Heart left ventricle (tissue), 16 donors: ENCODE results near the gene SNX9. TPM values are rescaled to one million over a fixed set of nuclear protein-coding genes. Genes with fewer than 3 reads are reported as not detected.

ENCODE experiments used
- ATAC-seq, 4 donors: fragments of 200-7000 bp; cut with Tn5 transposase; one replicate each; pipeline ENCODE4 v1.9.1; 2020 to 2022; ENCODE audit warnings: moderate library complexity in 4 of 4, mild to moderate bottlenecking in 3 of 4, moderate number of reproducible peaks in 1 of 4
- DNase-seq, 5 donors: peaks; one replicate each; pipeline ENCODE4 v3.0.0-alpha.2; 2020
- H3K27ac ChIP-seq, 12 donors: fragments of 200-600 bp; sonication (generic) in 4 of 12; one replicate each; pipeline versions ENCODE4 v1.5.0 to v1.8.0; 2016 to 2022; ENCODE audit warnings: mild to moderate bottlenecking in 2 of 12
- H3K27me3 ChIP-seq, 9 donors: fragments of 200-600 bp; sonication (generic) in 2 of 9; one replicate each; pipeline versions ENCODE4 v1.5.1 to v1.8.0; 2016 to 2022; ENCODE audit warnings: mild to moderate bottlenecking in 3 of 9
- H3K36me3 ChIP-seq, 9 donors: fragments of 200-600 bp; sonication (generic) in 2 of 9; one replicate each; pipeline versions ENCODE4 v1.5.0 to v1.8.0; 2018 to 2022; ENCODE audit warnings: mild to moderate bottlenecking in 2 of 9
- H3K4me1 ChIP-seq, 12 donors: fragments of 200-600 bp; sonication (generic) in 4 of 12; one replicate each; pipeline versions ENCODE4 v1.5.0 to v1.8.0; 2016 to 2022; ENCODE audit warnings: mild to moderate bottlenecking in 3 of 12
- H3K4me3 ChIP-seq, 12 donors: fragments of 200-600 bp; sonication (generic) in 4 of 12; one replicate each; pipeline versions ENCODE4 v1.5.0 to v1.8.0; 2017 to 2022; ENCODE audit warnings: mild to moderate bottlenecking in 9 of 12, moderate library complexity in 4 of 12
- H3K9me3 ChIP-seq, 12 donors: fragments of 200-600 bp; sonication (generic) in 4 of 12; one replicate each; pipeline versions ENCODE4 v1.5.0 to v1.8.0; 2016 to 2022; ENCODE audit warnings: mild to moderate bottlenecking in 1 of 12
- POLR2A ChIP-seq, 2 donors: fragments of 450-650 bp; IDR thresholded peaks; one replicate each; pipeline ENCODE4 v1.6.1; 2017; ENCODE audit warnings: antibody characterized with exemption in 2 of 2, mild to moderate bottlenecking in 2 of 2, moderate library complexity in 2 of 2
- WGBS, 4 donors: extraction: QIAGEN DNeasy Blood & Tissue Kit in 2 of 4; methylation state at CpG; one replicate each; pipeline versions ENCODE4 v1.1.5 to v1.1.7; 2013 to 2018; 5-methylcytosine and 5-hydroxymethylcytosine counted together
- intact Hi-C, 10 donors: fragments of 100-400 bp; cut with DNase I; formaldehyde crosslinking; loops; one replicate each; pipeline versions ENCODE4 v1.11.1 to v1.14.2; 2022
- polyA plus RNA-seq, 2 donors: library from polyadenylated mRNA; stranded (reverse); fragments of 200-250 nt; gene quantifications; one replicate each; pipeline ENCODE4 v1.2.3, GENCODE V29; 2013
- total RNA-seq, 9 donors: library from RNA; depleted of rRNA in 2 of 9; stranded (reverse); fragments of >200 nt in 2 of 9; fragmentation: NEBNext Ultra II Directional in 3 of 9; extraction: Animal tissue kit (Norgen Biotek cat#: 25700) in 3 of 9; gene quantifications; one replicate each; pipeline versions ENCODE4 v1.1.0 to v1.2.4, GENCODE V29; 2016 to 2023
- TF ChIP-seq, protein P1 (sequence below), 12 donors: fragments of 200-600 bp; sonication (generic) in 4 of 12; IDR thresholded peaks; one replicate each; pipeline versions ENCODE4 v1.5.0 to v1.8.0; 2018 to 2022; ENCODE audit warnings: antibody characterized with exemption in 12 of 12, mild to moderate bottlenecking in 5 of 12
- donor health status: ischemic (EF 13 %, LVEDD 7.1; RV severe dilation, severe dysfunction).
- donor health status: healthy with polysubstance abuse.
- donor health status: DM: no; HTN: yes; CAD: no.
- donor health status: DM: no; HTN: no; CAD: no.
- donor health status: ischemic (EF 25% LVEDD 6.9; RV normal size, moderate dysfunction).
- donor health status: ischemic (EF 25% LVEDD 5.7; RV mildly dilated, moderate dysfunction).
- donor health status: healthy.
- donor health status: DM: yes; HTN: yes; CAD: no.
- donor health status: ischemic (EF 35%, LVEDD 5.7; RV mildly dilated, moderate dysfunction).
- donor health status: nonischemic (EF 11% LVEDD 7.7; RV severe dilation, severe dysfunction).
- donor health status: DM: yes; HTN: yes; CAD: no.
- donor health status: PGD.
- donor health status: ischemic (EF 29% LVEDD 5.4; RV normal size, mild dysfunction).
- donor health status: nonischemic (EF 23%, LVEDD 6.1; RV moderate dilation, normal function).

The SNX9 gene
- total and polyA plus RNA-seq, 11 donors, result 15.4 to 44.0 (median 30.7) TPM

DNA sequence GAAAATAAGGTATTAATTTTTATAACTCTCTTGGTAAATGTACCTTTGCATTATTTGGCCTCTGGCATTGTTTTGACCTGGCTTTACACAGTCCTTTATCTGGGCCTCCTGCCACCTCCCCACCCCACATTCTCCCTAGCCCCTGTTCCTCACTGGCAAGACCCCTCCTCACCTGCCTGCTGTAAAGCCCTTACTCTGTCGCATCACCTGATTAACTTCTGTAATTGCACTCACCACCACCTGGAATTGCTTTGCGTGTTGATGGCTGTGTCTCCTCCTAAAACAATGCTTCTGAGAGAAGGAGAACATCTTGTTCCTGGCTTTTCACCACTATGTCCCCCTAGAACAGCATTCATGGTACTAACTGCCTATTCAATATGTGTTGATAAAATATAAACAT is 24.8 kb downstream of the SNX9 start:
- H3K9me3 ChIP-seq, result peaks cover 0 to 14% (median 5%) of the 10 kb centered on the region in 12 donors

DNA sequence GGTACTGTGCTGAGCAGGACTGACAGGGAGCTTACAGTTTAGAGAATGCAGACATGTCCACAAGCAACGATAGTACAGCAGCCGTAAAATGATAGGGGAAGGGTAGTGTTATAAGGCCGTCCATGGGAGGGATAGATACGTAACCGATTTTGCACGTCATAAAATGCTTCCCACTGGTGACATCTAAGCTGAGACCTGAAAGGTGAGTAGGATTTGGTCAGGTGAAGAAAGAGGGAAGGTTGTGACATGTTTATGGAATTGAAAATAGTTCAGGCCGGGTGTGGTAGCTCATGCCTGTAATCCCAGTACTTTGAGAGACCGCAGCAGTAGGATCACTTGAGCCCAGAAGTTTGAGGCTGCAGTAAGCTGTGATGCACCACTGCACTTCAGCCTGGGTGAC is 25.6 kb downstream of the SNX9 start:
- ATAC-seq (no peak), DNase-seq (no peak)
- no peaks in the 10 kb centered on the region for H3K27me3 ChIP-seq
- H3K9me3 ChIP-seq, result peaks cover 0 to 22% (median 13%) of the 10 kb centered on the region in 12 donors
- no peak for TF ChIP-seq POLR2A (IDR thresholded peaks at IDR 0.05)
- TF ChIP-seq, protein P1, sequence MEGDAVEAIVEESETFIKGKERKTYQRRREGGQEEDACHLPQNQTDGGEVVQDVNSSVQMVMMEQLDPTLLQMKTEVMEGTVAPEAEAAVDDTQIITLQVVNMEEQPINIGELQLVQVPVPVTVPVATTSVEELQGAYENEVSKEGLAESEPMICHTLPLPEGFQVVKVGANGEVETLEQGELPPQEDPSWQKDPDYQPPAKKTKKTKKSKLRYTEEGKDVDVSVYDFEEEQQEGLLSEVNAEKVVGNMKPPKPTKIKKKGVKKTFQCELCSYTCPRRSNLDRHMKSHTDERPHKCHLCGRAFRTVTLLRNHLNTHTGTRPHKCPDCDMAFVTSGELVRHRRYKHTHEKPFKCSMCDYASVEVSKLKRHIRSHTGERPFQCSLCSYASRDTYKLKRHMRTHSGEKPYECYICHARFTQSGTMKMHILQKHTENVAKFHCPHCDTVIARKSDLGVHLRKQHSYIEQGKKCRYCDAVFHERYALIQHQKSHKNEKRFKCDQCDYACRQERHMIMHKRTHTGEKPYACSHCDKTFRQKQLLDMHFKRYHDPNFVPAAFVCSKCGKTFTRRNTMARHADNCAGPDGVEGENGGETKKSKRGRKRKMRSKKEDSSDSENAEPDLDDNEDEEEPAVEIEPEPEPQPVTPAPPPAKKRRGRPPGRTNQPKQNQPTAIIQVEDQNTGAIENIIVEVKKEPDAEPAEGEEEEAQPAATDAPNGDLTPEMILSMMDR (IDR thresholded peaks at IDR 0.05), result no peak
- no peak overlapping the region for H3K27ac ChIP-seq
- intact Hi-C loops, result no loop called here
- WGBS, 4 donors, result 83 to 91% (median 89%) methylated on average over 8 of the region's 8 CpGs
- no peak overlapping the region for H3K4me3 ChIP-seq
- H3K4me1 ChIP-seq, result peaks cover 0 to 65% (median 29%) of the 10 kb centered on the region in 12 donors
- no peaks in the 10 kb centered on the region for H3K36me3 ChIP-seq

More for the DNA sequence above, 24.8 kb downstream of the SNX9 start:
- H3K4me3 ChIP-seq, result no peak overlapping the region
- TF ChIP-seq, protein P1 (IDR thresholded peaks at IDR 0.05), result no peak
- peaks cover 0 to 72% (median 37%) of the 10 kb centered on the region in 12 donors for H3K4me1 ChIP-seq
- H3K36me3 ChIP-seq, result no peaks in the 10 kb centered on the region
- intact Hi-C loops, result no loop called here
- H3K27me3 ChIP-seq, result no peaks in the 10 kb centered on the region
- DNase-seq, result no peak
- ATAC-seq, result no peak
- WGBS, 4 donors, result 91 to 98% (median 95%) methylated on average over 2 of the region's 2 CpGs
- no peak overlapping the region for H3K27ac ChIP-seq

DNA sequence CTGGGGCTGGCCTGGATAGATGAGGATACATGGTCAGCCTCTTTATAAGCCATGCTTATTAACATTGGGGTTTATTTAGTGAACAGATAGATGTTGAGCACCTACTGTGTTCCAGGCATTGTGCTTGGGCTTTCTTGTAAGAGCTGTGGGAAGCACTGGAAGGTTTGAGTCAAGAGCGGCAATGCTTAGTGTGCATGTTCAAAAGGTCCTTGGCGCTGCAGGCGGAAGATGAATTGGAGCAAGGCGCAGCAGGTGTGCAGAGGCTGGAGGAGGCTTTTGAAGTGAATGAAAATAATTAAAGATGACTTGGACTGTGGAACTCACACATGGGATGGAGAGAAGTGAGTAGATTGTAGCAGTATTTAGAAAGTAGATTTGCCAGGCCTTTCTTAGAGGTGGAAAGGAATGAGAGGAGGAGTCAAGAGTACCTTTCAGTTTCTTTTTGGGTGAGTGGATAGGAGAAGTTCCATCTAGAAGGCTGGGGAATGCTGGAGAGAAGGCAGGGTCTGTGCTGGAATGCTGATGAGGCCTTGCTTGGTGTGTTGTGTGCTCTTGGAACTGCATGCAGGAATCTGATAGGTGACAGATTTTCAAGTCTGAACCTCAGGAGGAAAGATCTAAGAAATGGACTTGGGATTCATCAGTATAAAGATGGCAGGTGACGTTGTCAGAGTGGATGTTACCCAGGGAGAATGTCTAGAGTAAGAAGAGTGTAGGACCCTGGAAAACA is 26.4 kb downstream of the SNX9 start:
- intact Hi-C loops, result no loop called here
- Histone ChIP-seq H3K4me3 (no peak overlapping the region), H3K36me3 (no peaks in the 10 kb centered on the region), H3K27me3 (no peaks in the 10 kb centered on the region), H3K4me1 (peaks cover 0 to 57% (median 28%) of the 10 kb centered on the region in 12 donors), H3K9me3 (peaks cover 0 to 25% (median 14%) of the 10 kb centered on the region in 12 donors), H3K27ac (no peak overlapping the region)
- TF ChIP-seq, protein P1 (IDR thresholded peaks at IDR 0.05), result no peak
- no peak for TF ChIP-seq POLR2A (IDR thresholded peaks at IDR 0.05)
- WGBS, 4 donors, result 97 to 99% (median 98%) methylated on average over 5 of the region's 5 CpGs
- DNase-seq (no peak), ATAC-seq (no peak)

DNA sequence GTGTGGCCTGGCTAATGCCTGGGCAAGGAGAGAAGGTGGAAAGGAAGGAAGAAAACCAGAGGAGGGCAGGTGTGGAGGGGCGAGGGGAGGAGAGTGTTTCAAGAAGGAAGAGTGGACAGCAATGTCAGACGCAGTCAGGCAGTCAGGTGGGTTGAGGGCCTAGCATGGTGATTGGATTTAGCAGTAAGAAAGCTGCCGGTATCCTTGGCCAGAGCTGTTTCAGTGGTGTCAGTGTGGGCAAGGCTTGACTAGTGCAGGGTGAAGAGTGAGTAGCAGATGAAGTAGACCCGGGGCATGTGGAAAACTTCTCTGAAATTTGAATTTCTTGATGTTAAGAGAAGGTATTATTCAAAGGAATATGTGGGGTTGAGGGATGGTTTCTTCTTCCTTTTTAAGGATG is 27.0 kb downstream of the SNX9 start:
- 73 to 84% (median 80%) methylated on average over 4 of the region's 4 CpGs for WGBS, 4 donors
- Histone ChIP-seq H3K4me1 (peaks cover 0 to 52% (median 28%) of the 10 kb centered on the region in 12 donors), H3K36me3 (no peaks in the 10 kb centered on the region), H3K9me3 (peaks cover 0 to 25% (median 14%) of the 10 kb centered on the region in 12 donors), H3K4me3 (no peak overlapping the region), H3K27me3 (no peaks in the 10 kb centered on the region), H3K27ac (no peak overlapping the region)
- TF ChIP-seq, protein P1 (IDR thresholded peaks at IDR 0.05), result no peak
- no peak for TF ChIP-seq POLR2A (IDR thresholded peaks at IDR 0.05)
- intact Hi-C loops, result no loop called here
- DNase-seq (no peak), ATAC-seq (peak in 3 of 4 donors; percentile 17 to 52 (median 47))
